Calu3 (cell line): Measurements from ENCODE around the gene RSPH9. TPM values are rescaled to one million over a fixed set of nuclear protein-coding genes. Genes with fewer than 3 reads are reported as not detected.

Experiments used
- BruUV-seq: library from RNA; stranded (reverse); fragments of 400-500 nt; replicated peaks from 2 replicates; lab custom pipeline; 2021; lab: Mats Ljungman, UMichigan
- CTCF ChIA-PET: fragments of 300-600 bp; sonication (Branson Sonifier 250); formaldehyde crosslinking; loops from one replicate; lab custom pipeline; 2022; ENCODE audit warnings: antibody characterized with exemption; lab: Charles Lee
- DNase-seq: peaks from one replicate; pipeline ENCODE4 v3.0.0; 2022
- H3K27ac Mint-ChIP-seq: one replicate; pipeline ENCODE4 v1.8.0; 2022; ENCODE audit warnings: mixed read lengths; ENCODE audit not compliant: unreplicated experiment
- H3K27me3 Mint-ChIP-seq: one replicate; pipeline ENCODE4 v1.8.0; 2022; ENCODE audit warnings: mixed read lengths; ENCODE audit not compliant: unreplicated experiment
- H3K36me3 Mint-ChIP-seq: one replicate; pipeline ENCODE4 v1.8.0; 2022; ENCODE audit warnings: mild to moderate bottlenecking, moderate library complexity, mixed read lengths; ENCODE audit not compliant: insufficient read depth, unreplicated experiment
- H3K4me1 Mint-ChIP-seq: one replicate; pipeline ENCODE4 v1.8.0; 2022; ENCODE audit warnings: mild to moderate bottlenecking, low read depth, mixed read lengths; ENCODE audit not compliant: unreplicated experiment
- H3K4me3 Mint-ChIP-seq: one replicate; pipeline ENCODE4 v1.8.0; 2022; ENCODE audit warnings: mild to moderate bottlenecking, low read depth, moderate library complexity, mixed read lengths; ENCODE audit not compliant: unreplicated experiment
- H3K9me3 Mint-ChIP-seq: one replicate; pipeline ENCODE4 v1.8.0; 2022; ENCODE audit warnings: low read depth, mixed read lengths; ENCODE audit not compliant: unreplicated experiment
- intact Hi-C: fragments of 100-400 bp; cut with micrococcal nuclease; formaldehyde crosslinking; loops from one replicate; pipeline ENCODE4 v1.10.0; 2022; ENCODE audit not compliant: unreplicated experiment
- total RNA-seq: library from RNA; stranded (reverse); gene quantifications from 2 replicates; pipeline ENCODE4 v1.2.3, GENCODE V29; 2022
- TF ChIP-seq, protein P1 (sequence below): fragments of 200-600 bp; IDR thresholded peaks from one replicate; pipeline ENCODE4 v1.8.0; 2022; ENCODE audit warnings: antibody characterized with exemption; ENCODE audit not compliant: unreplicated experiment

RSPH9 gene
- total RNA-seq, 1 experiment from 2014 or later = 0.19 TPM

DNA sequence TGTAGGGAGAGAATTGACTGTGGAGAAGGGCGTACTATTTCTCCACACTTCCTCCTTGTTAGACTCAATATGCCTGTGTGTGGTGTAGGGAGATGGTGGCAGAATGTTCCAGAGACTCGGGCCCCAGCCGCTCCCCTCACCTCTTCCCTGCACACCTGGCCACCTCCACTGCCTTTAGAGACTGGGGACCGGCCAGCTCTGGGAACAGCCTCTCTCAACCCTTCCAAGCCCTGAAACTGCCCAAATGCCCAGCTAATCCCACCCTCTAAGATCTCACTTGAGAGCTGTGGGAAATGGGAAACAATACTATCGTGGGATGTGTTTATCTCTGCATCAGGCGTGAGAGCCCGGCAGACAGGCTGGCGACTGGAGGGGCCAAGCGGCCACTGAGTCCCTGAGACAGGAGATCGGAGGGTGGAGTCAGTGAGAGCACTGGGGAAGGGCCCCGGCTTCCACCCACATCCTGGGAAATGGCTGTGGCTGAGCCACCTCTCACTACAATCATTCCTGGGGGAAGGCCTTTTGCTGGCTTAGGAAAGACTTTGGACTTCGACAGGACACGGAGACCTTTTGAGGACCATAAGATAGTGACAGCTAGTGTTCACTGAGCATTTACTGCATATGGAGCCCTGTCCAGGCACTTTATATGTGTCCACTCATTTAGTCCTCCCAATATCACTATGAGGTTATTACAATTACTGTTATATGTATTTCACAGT lies 73.7 kb downstream of the RSPH9 start:
- Mint-ChIP-seq H3K36me3 (no peaks in the 10 kb centered on the region), H3K4me3 (no peak overlapping the region), H3K27ac (no peak overlapping the region), H3K9me3 (no peaks in the 10 kb centered on the region), H3K4me1 (peaks cover 12% of the 10 kb centered on the region), H3K27me3 (peaks cover 10% of the 10 kb centered on the region)
- DNase-seq = no peak
- BruUV-seq = no TSS peak
- CTCF ChIA-PET = no interaction called here
- TF ChIP-seq, protein P1, sequence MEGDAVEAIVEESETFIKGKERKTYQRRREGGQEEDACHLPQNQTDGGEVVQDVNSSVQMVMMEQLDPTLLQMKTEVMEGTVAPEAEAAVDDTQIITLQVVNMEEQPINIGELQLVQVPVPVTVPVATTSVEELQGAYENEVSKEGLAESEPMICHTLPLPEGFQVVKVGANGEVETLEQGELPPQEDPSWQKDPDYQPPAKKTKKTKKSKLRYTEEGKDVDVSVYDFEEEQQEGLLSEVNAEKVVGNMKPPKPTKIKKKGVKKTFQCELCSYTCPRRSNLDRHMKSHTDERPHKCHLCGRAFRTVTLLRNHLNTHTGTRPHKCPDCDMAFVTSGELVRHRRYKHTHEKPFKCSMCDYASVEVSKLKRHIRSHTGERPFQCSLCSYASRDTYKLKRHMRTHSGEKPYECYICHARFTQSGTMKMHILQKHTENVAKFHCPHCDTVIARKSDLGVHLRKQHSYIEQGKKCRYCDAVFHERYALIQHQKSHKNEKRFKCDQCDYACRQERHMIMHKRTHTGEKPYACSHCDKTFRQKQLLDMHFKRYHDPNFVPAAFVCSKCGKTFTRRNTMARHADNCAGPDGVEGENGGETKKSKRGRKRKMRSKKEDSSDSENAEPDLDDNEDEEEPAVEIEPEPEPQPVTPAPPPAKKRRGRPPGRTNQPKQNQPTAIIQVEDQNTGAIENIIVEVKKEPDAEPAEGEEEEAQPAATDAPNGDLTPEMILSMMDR = no peak
- intact Hi-C loops = no loop called here

GRCh38 chr6:43719511-43719910 lies 74.7 kb downstream of the RSPH9 start:
- DNase-seq = no peak
- Mint-ChIP-seq H3K4me3 (no peak overlapping the region), H3K36me3 (peaks cover 2% of the 10 kb centered on the region), H3K27ac (no peak overlapping the region), H3K27me3 (peaks cover 10% of the 10 kb centered on the region), H3K4me1 (peaks cover 22% of the 10 kb centered on the region), H3K9me3 (no peaks in the 10 kb centered on the region)
- CTCF ChIA-PET = no interaction called here
- TF ChIP-seq, protein P1 = no peak
- intact Hi-C loops = no loop called here
- no TSS peak for BruUV-seq

DNA sequence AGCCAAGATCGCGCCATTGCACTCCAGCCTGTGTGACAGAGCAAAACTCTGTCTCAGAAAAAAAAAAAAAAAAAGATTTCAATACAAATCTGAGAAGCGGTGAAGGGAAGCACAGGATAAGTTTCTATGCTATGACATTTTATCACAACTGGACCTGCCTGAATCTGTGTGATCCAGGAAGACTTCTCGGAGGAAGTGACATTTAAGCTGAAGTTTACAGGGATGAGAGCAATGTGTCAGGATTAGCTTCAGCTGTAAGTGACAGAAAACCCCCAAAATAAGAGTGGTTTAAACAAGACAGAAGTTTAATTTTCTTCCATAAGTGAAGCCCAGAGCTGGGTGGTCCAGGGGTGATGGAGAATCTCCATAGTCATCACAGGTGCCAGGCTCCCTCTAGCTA lies 76.2 kb downstream of the RSPH9 start:
- no peak for DNase-seq
- intact Hi-C loops = loop anchor here (5.0 kb wide), 1 partner anchor 231 kb away; no protein-coding TSS in a partner anchor
- peaks cover 10% of the 10 kb centered on the region for H3K27me3 Mint-ChIP-seq
- H3K27ac Mint-ChIP-seq = no peak overlapping the region
- no peaks in the 10 kb centered on the region for H3K9me3 Mint-ChIP-seq
- no TSS peak for BruUV-seq
- CTCF ChIA-PET = interaction anchor here (0.7 to 1.6 kb wide), 5 partner anchors 18 to 544 kb away, joined by 3 to 6 read pairs (median 3); no protein-coding TSS in a partner anchor
- TF ChIP-seq, protein P1 = no peak
- H3K36me3 Mint-ChIP-seq = peaks cover 17% of the 10 kb centered on the region
- H3K4me3 Mint-ChIP-seq = no peak overlapping the region
- H3K4me1 Mint-ChIP-seq = peaks cover 36% of the 10 kb centered on the region

Other genes starting within 250 kb of the RSPH9 start
- 53.0 and 60.4 TPM in 2 replicates for gene ABCC10, start 217.5 kb upstream of the RSPH9 start, total RNA-seq
- 0.59 and 0.86 TPM in 2 replicates for gene DLK2, start 189.5 kb upstream of the RSPH9 start, total RNA-seq
- 70.7 and 72.3 TPM in 2 replicates for gene TJAP1, start 167.5 kb upstream of the RSPH9 start, total RNA-seq
- 0.47 and 0.50 TPM in 2 replicates for gene LRRC73, start 134.7 kb upstream of the RSPH9 start, total RNA-seq
- 127 and 133 TPM in 2 replicates for gene YIPF3, start 128.1 kb upstream of the RSPH9 start, total RNA-seq
- gene POLR1C, start 127.9 kb upstream of the RSPH9 start, total RNA-seq = 79.6 and 92.1 TPM in 2 replicates
- gene XPO5, start 69.0 kb upstream of the RSPH9 start, total RNA-seq = 106 and 131 TPM in 2 replicates
- 25.7 and 31.9 TPM in 2 replicates for gene POLH, start 68.9 kb upstream of the RSPH9 start, total RNA-seq
- gene GTPBP2, start 15.8 kb upstream of the RSPH9 start, total RNA-seq = 186 and 188 TPM in 2 replicates
- 48.2 and 53.2 TPM in 2 replicates for gene MAD2L1BP, start 9.2 kb upstream of the RSPH9 start, total RNA-seq
- gene MRPS18A, start 42.8 kb downstream of the RSPH9 start, total RNA-seq = 88.8 and 106 TPM in 2 replicates
- 345 and 407 TPM in 2 replicates for gene VEGFA, start 125.2 kb downstream of the RSPH9 start, total RNA-seq